ENCODE data around the gene SFMBT2.

- TF ChIP-seq EP300 (IDR thresholded peaks at IDR 0.05; ENCODE audit: borderline replicate concordance) (no peak), TCF12 (IDR thresholded peaks at IDR 0.05; ENCODE audit: low read depth) (no peak), RAD21 (IDR thresholded peaks at IDR 0.05; ENCODE audit: low read depth) (no peak), REST (IDR thresholded peaks at IDR 0.05; ENCODE audit: low read depth) (no peak), YY1 (IDR thresholded peaks at IDR 0.05; ENCODE audit: low read depth) (no peak), CREB1 (IDR thresholded peaks at IDR 0.05; ENCODE audit: low read depth) (no peak)
Measured at GRCh38 chr10:7199152-7199760, 211.6 kb downstream of the SFMBT2 start.

Measured in Ishikawa (cell line).